ENCODE data around the gene HPX.

HPX gene

GRCh38 chr11:6458352-6459098 lies 17.7 kb upstream of the HPX start:
- DNase-seq = no peak

DNA sequence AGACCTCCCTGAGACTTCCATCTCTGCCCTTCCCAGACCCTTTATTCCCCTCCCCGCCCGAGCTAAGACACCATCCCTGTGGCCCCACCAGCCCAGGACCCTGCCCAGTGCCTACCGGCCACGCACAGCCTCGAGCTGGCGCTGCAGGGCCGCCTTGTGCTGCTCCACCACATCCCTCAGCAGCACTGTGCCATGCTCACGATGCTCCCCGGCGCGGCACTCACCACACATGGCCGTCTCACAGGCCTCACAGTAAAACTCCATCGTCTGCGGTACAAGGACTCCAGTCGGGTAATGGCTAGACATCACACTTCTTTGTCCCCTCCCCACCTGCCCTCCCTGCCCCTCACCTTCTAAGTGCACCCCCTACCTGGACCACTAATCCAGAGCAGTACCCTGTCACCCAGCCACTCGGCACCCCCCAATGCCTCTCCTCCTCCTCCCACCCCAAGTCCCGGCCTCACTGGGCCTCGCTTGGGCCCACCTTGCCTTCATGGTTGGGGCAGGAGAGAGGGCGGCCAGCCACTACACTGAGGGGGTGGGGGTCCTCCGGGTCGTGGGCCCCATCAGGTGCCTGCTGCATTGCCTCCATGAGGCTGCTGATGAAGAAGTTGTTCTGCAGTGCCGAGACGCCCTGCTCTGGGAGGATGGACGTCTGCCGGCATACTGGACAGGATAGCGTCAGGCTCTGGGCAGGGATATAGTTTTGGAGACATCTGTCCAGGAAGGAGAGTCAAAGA lies 17.0 kb upstream of the HPX start:
- no peak for DNase-seq

DNA sequence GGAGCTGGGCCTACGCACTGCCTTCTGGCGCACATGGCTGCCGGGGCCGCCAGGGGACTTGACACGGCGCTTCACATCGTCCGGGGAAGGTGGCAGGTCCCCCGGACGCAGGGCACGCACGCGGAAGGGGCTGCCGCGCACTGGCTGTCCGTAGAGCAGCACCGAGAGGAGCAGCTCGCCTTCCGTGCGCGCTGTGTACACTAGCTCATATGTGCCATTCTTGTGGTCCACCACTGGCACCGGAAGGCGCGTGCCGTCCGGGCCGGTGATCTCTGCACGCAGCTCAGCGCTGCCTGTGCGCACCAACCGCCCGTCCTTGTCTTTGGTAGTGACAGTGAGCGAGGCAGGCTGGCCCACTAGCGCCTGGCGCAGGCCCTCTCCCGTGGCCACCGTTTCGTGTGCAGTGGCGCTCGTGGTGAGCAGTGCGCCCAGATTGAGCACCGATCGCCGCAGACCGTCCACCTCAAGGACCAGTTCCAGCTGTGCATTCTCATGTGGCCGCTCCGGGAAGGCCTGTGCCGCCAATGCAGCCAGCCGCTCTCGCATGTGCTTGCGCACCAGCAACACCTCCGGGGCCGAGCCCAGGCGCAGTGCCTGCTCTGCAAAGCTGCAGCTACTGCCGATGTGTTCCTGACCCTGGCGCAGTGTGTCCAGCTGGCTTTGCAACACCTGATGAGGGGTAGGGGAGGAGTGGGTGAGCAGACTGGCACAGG lies 15.7 kb upstream of the HPX start:
- no peak for DNase-seq

DNA sequence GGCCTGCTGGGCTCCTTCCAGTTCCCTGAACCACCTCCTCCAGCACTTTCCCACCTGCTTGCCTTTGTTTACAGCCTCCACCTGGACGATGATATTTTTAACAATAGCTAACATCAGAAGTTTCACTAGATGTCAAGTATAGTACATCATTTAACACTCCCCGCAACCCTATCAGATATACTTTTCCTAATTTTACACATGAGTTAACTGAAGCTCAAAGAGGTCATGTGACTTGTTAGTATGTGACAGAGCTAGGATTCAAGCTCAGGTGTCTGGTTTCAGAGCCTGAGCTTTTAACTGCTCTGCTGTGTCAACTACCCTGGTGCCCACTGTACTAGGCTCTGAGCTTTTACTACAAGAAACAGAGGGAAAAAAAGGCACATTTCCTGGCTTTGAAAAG lies 14.3 kb upstream of the HPX start:
- no peak for DNase-seq

DNA sequence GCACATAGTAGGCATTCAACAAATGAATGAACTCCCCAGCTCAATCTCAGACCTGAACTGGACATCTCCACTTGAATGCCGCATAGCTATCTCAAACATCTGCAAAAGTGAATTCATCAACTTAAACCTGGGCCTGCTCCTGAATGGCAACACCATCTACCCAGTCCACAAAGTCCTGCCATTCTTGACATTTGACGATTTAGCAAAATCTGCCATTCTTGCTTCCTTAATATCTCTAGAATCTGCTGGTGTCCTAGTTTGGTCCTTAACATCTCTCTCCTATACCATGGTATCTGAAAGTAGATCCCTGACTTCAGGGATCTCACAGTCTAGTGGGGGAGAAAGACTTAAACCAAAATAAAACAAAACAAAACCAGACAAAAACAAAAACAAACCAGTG lies 12.4 kb upstream of the HPX start:
- DNase-seq = no peak

GRCh38 chr11:6452219-6452618 lies 11.4 kb upstream of the HPX start:
- DNase-seq = no peak

DNA sequence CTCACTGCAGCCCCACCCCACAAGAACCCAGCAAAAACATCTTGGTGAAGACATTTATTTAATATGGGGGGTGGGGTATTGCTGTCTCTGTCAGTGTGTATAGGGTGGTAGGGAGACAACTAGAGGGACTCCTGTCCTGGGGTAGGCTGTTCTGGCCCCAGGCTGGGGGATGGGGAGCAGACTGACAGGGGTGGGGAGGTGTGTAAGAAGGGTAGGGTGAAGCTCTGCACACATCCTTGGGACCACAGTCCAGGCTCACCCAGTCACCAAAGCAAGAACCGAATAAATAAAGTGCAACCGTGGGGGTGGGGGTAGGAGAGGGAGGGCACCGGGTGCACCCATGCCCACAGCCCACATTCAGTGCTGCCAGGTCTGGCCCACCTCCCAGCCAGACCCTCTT lies 7.8 kb upstream of the HPX start:
- DNase-seq = no peak

DNA sequence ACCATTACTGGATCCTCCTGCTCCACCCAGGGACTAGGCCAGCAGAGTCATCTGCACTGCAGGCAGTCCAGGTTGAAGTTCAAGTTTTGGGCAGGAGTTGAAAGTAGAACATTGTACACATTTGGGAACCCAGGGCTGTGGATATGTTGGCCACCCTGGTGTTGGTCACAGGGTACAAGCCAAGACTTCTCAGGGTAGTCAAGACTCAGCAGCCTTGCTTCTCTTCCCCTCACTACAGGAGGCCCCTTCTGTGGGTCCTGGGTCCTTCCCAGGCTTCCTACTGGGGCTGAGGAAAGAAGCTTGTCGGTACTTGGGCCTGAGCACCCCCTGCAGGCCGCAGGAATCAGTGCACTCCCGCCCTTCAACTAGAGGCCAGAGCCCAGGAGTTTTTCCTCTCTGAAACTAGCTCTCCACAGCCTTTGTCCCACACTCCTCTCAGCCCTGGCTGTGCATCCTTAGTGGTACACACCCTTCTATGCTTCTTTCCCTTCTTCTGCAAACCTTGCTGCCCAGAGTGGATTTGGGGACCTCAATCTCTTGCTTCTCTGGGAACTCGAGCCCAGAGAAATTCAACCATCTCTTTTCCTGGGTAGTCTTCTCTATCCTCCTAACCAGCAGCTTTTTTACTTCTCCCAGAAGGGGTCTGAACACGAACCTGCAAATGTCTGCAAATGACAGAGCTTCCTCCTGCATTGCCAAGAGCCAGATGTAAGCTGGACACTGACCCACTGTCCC lies 2.6 kb upstream of the HPX start:
- DNase-seq = no peak

- DNase-seq = no peak
These were observed 1.7 kb upstream of the HPX start for GRCh38 chr11:6442441-6442840.

GRCh38 chr11:6438979-6439571 lies 1.7 kb downstream of the HPX start:
- DNase-seq = no peak

DNA sequence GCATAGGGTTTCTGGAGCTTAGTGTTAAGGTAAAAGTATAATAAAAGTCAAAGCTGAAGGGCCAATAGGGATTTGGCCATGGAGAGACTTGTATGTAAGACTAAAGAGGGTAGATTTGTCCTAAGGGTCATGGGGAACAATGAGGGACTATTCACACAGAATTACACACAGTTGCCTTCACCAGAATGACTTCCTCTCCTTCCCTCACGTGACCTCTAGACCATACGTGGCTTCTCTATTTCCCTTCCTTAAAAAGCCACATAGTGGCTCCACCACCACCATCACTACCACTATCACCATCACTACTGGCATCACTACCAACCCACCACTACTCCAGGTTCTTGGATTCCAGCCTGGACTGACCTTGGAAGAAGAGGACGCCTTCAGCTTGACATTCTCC lies 2.8 kb downstream of the HPX start:
- no peak for DNase-seq

GRCh38 chr11:6437423-6437822 lies 3.4 kb downstream of the HPX start:
- no peak for DNase-seq

DNA sequence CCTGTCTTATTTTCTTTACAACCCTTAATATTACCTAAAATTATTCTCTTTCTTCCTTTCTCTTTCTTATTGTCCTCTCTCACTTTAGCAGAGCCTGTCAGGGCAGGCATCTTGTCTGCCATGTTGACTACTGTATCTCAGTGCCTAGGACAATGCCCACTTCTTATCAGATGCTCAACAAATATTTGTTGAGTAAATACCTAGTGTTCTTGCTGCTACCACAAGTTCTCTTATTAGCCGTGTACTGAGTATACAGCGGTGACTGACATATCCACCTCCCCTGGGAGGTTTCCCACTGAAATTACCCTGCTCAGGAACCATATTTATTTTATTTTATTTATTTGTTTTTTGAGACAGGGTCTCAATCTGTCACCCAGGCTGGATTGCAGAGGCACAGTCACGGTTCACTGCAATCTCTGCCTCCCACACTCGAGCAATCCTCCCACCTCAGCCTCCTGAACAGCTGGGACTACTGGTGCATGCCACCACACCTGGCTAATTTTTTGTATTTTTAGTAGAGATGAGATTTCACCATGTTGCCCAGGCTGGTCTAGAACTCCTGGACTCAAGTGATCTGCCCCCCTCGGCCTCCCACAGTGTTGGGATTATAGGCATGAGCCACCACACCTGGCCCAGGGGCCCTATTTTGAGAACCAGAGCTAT lies 6.7 kb downstream of the HPX start:
- no peak for DNase-seq

- no peak for DNase-seq
These were observed 8.9 kb downstream of the HPX start for GRCh38 chr11:6431861-6432260.

- no peak for DNase-seq
These were observed 13.3 kb downstream of the HPX start for GRCh38 chr11:6427516-6427915.

DNA sequence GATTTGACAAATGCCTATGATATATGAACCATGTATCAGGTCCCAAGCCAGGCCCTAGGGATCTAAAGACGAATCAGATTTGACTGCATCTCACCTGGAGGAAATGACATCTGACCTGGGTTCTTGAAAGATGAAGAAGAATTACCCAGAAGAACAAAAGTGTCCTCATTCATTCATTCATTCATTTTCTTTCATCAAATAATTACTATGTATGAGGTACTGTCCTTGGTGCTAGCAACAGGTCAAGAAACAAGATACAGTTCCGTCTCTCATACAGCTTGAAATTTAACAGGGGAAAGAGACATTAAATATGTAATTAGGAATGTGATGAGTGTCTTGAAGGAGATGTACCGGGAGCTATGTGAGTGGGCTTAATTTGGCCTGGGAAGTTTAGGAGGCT lies 20.1 kb downstream of the HPX start:
- no peak for DNase-seq

DNA sequence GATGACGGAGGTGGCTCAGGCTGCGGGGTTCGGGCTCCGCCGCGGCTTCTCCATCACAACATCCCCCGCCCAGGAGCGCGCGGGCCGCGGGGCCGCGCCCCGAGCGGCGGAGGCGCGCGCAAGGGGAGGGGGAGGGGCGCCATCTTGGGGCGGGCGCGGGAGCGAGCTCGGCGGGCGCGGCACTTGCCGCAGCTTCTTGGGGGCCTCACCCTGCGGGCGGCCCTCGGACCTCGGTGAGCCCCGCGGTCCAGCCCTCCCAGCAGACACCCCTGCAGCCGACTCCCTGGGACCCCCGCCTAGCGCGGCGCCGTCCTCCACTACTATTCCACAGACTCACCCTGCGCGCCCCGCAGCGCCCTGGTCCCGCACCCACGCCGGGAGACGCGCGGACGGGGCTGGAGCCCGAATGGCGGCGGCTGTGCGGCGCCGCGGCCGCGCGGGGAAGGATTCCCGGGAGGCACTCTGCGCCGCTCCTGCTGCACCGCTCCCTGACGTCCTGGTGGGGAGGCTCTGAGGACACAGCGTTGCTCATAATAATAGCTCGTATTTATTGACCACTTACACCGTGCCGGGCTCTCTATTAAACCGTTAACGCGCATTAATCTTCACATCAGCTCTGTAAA lies 21.7 kb downstream of the HPX start, which contains the start of gene APBB1:
APBB1 (minus strand) TSS at position 86 of the 623 bp plus-strand sequence. CDS start 7,747 bp downstream, outside the sequence.
- no peak for DNase-seq

DNA sequence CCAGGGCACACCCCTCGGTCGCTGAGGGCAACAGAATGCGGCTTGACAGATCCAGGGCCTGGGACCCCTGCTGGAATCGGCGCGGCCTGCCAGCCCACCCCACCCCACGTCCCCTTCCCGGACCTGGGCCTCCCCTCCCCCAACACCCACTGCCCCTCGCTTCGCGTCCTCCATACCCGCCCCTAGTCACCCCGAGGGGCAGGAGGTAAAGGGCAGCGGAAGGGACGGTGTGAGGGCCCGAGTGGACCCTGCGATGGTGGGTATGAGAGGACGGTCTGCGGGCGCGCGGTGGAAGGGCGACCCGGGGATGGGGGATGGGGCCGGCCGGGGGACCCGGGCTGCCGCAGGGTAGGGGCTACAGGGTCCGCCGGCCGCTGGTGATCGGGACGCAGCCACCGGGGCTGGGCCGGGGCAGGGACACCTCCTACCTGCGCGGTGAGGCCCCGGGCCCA lies 22.2 kb downstream of the HPX start:
- no peak for DNase-seq

- no peak for DNase-seq
These were observed 22.8 kb downstream of the HPX start for GRCh38 chr11:6417907-6418556.

GRCh38 chr11:6415797-6416196 lies 25.0 kb downstream of the HPX start:
- no peak for DNase-seq

DNA sequence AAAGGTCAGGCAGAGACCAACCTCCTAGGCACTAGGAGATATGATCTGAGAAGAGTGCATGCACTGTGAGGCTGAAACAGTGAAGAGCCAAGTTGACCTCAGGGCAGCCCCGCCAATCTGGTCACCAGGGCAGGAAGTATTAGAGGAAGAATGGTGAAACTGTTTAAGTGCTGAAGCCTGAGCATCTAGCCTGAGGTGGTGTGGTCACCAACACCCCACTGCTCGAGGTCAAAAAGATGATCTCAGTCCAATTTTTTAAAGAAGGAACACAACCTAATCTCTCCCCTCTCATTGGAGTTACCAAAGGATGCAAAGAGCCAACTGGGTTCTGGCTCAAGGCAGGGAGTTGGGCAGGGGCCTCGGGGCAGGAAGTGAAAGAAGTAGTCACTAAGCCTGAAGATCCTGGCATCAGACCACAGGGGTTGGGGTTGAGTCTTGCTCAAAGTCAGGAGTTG lies 25.9 kb downstream of the HPX start:
- no peak for DNase-seq
